Stimulated activated CD4-positive, alpha-beta T cell treated with anti-CD3 and anti-CD28 coated beads, TNF-alpha, amount 100 ng/mL, for 1 hour (primary cell): ENCODE results near the gene ASGR2.
"Not testable (repeated sequence)": the region's sequence is repeated elsewhere in the genome, so short reads cannot be mapped to it uniquely, and the experiment has no call there.

Source experiments
- DNase-seq, 3 donors: peaks; one replicate each; pipeline ENCODE4 v3.0.0-alpha.2; 2020; ENCODE audit warnings: low read depth in 3 of 3, low spot score in 1 of 3

Gene ASGR2

GRCh38 chr17:7100641-7101379 is 13.8 kb downstream of the ASGR2 start:
- DNase-seq: not testable (repeated sequence)

- DNase-seq: no peak
Measured at GRCh38 chr17:7098802-7099459, 15.7 kb downstream of the ASGR2 start.

GRCh38 chr17:7097940-7098339 is 16.7 kb downstream of the ASGR2 start:
- DNase-seq: no peak

- DNase-seq: no peak
Measured at GRCh38 chr17:7095625-7096024, 19.0 kb downstream of the ASGR2 start.

- no peak for DNase-seq
Measured at GRCh38 chr17:7094652-7095019, 20.0 kb downstream of the ASGR2 start.

GRCh38 chr17:7091311-7092005 is 23.2 kb downstream of the ASGR2 start:
- not testable (repeated sequence) for DNase-seq

GRCh38 chr17:7089570-7089969 is 25.1 kb downstream of the ASGR2 start:
- DNase-seq: not testable (repeated sequence)

- not testable (repeated sequence) for DNase-seq
Measured at GRCh38 chr17:7088442-7088841, 26.2 kb downstream of the ASGR2 start.

GRCh38 chr17:7084088-7084487 is 30.5 kb downstream of the ASGR2 start:
- no peak for DNase-seq

- no peak for DNase-seq
Measured at GRCh38 chr17:7083592-7083991, 31.0 kb downstream of the ASGR2 start.

- DNase-seq: no peak
Measured at GRCh38 chr17:7081341-7082062, 33.1 kb downstream of the ASGR2 start.

GRCh38 chr17:7080456-7081041 is 34.1 kb downstream of the ASGR2 start:
- DNase-seq: no peak

GRCh38 chr17:7079581-7080455 is 34.8 kb downstream of the ASGR2 start, which contains the start of gene CLEC10A:
TSS of gene CLEC10A (minus strand) at chr17:7080251. CDS start at chr17:7078812, 1,439 bp downstream.
- DNase-seq: no peak

- DNase-seq: no peak
Measured at GRCh38 chr17:7078711-7079110, 35.9 kb downstream of the ASGR2 start.

- no peak for DNase-seq
Measured at GRCh38 chr17:7077911-7078546, 36.6 kb downstream of the ASGR2 start.

- DNase-seq: no peak
Measured at GRCh38 chr17:7074931-7075330, 39.7 kb downstream of the ASGR2 start.

- no peak for DNase-seq
Measured at GRCh38 chr17:7072406-7072805, 42.2 kb downstream of the ASGR2 start.

GRCh38 chr17:7070712-7071111 is 43.9 kb downstream of the ASGR2 start:
- no peak for DNase-seq

GRCh38 chr17:7068268-7068667 is 46.4 kb downstream of the ASGR2 start:
- no peak for DNase-seq

GRCh38 chr17:7067198-7067597 is 47.4 kb downstream of the ASGR2 start:
- no peak for DNase-seq
